MM.1S (cell line): ENCODE data around the gene GCAT.

Experiments
- DNase-seq: peaks from one replicate; pipeline ENCODE4 v3.0.0-alpha.2; 2015
- H2AFZ ChIP-seq: fragments of 300-600 bp; sonication (generic); 2 replicates; pipeline ENCODE4 v1.6.0; 2016; ENCODE audit warnings: antibody characterized with exemption, low read length
- H3F3A ChIP-seq: fragments of 300-600 bp; sonication (generic); 2 replicates; pipeline ENCODE4 v1.6.1; 2016; ENCODE audit warnings: mild to moderate bottlenecking, antibody characterized with exemption, low read length, moderate library complexity, mixed read lengths; ENCODE audit not compliant: insufficient read depth
- H3K27ac ChIP-seq: fragments of 300-600 bp; sonication (generic); 2 replicates; pipeline ENCODE4 v1.5.1; 2016; ENCODE audit warnings: mild to moderate bottlenecking, low read length
- H3K27me3 ChIP-seq: fragments of 300-600 bp; sonication (generic); replicated peaks from 2 replicates; pipeline ENCODE4 v1.6.0; 2016; ENCODE audit warnings: low read length; ENCODE audit not compliant: insufficient read depth
- H3K36me3 ChIP-seq: fragments of 300-600 bp; sonication (generic); replicated peaks from 2 replicates; pipeline ENCODE4 v1.6.1; 2016; ENCODE audit warnings: mild to moderate bottlenecking, low read length, mixed read lengths; ENCODE audit not compliant: insufficient read depth
- H3K4me1 ChIP-seq: fragments of 300-600 bp; sonication (generic); 2 replicates; pipeline ENCODE4 v1.6.1; 2016; ENCODE audit warnings: low read length, mixed read lengths
- H3K4me2 ChIP-seq: fragments of 300-600 bp; sonication (generic); 2 replicates; pipeline ENCODE4 v1.6.0; 2016; ENCODE audit warnings: low read depth, low read length
- H3K4me3 ChIP-seq: fragments of 300-600 bp; sonication (generic); 2 replicates; pipeline ENCODE4 v1.5.1; 2016; ENCODE audit warnings: low read length, mixed read lengths
- H3K79me2 ChIP-seq: fragments of 300-600 bp; sonication (generic); 2 replicates; pipeline ENCODE4 v1.6.1; 2016; ENCODE audit warnings: mixed run types, low read length, mixed read lengths
- H3K9ac ChIP-seq: fragments of 300-600 bp; sonication (generic); 2 replicates; pipeline ENCODE4 v1.6.1; 2016; ENCODE audit warnings: low read length, mixed read lengths
- H3K9me2 ChIP-seq: fragments of 300-600 bp; sonication (generic); replicated peaks from 2 replicates; pipeline ENCODE4 v1.6.1; 2016; ENCODE audit warnings: mild to moderate bottlenecking, low read length, mixed read lengths; ENCODE audit not compliant: insufficient read depth
- H3K9me3 ChIP-seq: fragments of 300-600 bp; sonication (generic); replicated peaks from 2 replicates; pipeline ENCODE4 v1.6.1; 2016; ENCODE audit warnings: mild to moderate bottlenecking, low read length, mixed read lengths; ENCODE audit not compliant: insufficient read depth
- H4K20me1 ChIP-seq: fragments of 300-600 bp; sonication (generic); 2 replicates; pipeline ENCODE4 v1.6.1; 2016; ENCODE audit warnings: mild to moderate bottlenecking, low read length, moderate library complexity, mixed read lengths; ENCODE audit not compliant: insufficient read depth
- EZH2 ChIP-seq: fragments of 300-600 bp; sonication (generic); optimal IDR thresholded peaks from 2 replicates; pipeline ENCODE3; 2017; ENCODE audit warnings: low read depth, mild to moderate bottlenecking, antibody characterized with exemption, low read length, mixed read lengths
- EZH2phosphoT487 ChIP-seq: fragments of 300-600 bp; sonication (generic); IDR thresholded peaks from 2 replicates; pipeline ENCODE4 v1.6.1; 2018; ENCODE audit warnings: antibody characterized with exemption, low read length
- TF ChIP-seq, protein P1 (sequence below): fragments of 300-600 bp; sonication (generic); IDR thresholded peaks from 2 replicates; pipeline ENCODE4 v1.5.1; 2016; ENCODE audit warnings: antibody characterized with exemption, low read length, mixed read lengths

The GCAT gene

DNA sequence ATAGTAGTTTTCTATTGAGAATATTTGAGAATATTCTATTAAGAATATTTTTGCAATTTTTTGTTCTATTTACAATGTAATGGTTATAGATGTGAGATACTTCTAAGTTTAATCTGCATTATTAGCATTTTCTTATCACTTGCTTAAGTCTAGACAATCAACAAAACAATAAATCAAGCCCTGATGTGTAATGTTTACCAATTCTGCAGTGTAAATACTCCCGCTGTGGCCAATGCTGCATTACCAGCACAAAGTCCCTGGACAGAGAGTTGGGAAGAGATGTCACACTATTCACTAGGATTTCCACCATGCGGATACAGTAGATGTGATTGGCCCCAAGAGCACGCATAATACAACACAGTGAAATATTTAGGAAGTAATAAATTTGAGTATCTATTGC is 47.6 kb upstream of the GCAT start:
- no peaks in the 10 kb centered on the region for H3K4me1 ChIP-seq
- H3K9ac ChIP-seq, result no peak overlapping the region
- no peaks in the 10 kb centered on the region for H3K27me3 ChIP-seq
- DNase-seq, result no peak
- H2AFZ ChIP-seq, result no peak overlapping the region
- H3K9me3 ChIP-seq, result no peaks in the 10 kb centered on the region
- H3K79me2 ChIP-seq, result no peaks in the 10 kb centered on the region
- H4K20me1 ChIP-seq, result no peaks in the 10 kb centered on the region
- H3K27ac ChIP-seq, result no peak overlapping the region
- no peaks in the 10 kb centered on the region for H3K9me2 ChIP-seq
- no peak for TF ChIP-seq EZH2phosphoT487
- TF ChIP-seq, protein P1, sequence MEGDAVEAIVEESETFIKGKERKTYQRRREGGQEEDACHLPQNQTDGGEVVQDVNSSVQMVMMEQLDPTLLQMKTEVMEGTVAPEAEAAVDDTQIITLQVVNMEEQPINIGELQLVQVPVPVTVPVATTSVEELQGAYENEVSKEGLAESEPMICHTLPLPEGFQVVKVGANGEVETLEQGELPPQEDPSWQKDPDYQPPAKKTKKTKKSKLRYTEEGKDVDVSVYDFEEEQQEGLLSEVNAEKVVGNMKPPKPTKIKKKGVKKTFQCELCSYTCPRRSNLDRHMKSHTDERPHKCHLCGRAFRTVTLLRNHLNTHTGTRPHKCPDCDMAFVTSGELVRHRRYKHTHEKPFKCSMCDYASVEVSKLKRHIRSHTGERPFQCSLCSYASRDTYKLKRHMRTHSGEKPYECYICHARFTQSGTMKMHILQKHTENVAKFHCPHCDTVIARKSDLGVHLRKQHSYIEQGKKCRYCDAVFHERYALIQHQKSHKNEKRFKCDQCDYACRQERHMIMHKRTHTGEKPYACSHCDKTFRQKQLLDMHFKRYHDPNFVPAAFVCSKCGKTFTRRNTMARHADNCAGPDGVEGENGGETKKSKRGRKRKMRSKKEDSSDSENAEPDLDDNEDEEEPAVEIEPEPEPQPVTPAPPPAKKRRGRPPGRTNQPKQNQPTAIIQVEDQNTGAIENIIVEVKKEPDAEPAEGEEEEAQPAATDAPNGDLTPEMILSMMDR, result no peak
- no peak for TF ChIP-seq EZH2
- H3K4me2 ChIP-seq, result no peak overlapping the region
- H3K36me3 ChIP-seq, result no peaks in the 10 kb centered on the region
- no peak overlapping the region for H3K4me3 ChIP-seq
- no peaks in the 10 kb centered on the region for H3F3A ChIP-seq

DNA sequence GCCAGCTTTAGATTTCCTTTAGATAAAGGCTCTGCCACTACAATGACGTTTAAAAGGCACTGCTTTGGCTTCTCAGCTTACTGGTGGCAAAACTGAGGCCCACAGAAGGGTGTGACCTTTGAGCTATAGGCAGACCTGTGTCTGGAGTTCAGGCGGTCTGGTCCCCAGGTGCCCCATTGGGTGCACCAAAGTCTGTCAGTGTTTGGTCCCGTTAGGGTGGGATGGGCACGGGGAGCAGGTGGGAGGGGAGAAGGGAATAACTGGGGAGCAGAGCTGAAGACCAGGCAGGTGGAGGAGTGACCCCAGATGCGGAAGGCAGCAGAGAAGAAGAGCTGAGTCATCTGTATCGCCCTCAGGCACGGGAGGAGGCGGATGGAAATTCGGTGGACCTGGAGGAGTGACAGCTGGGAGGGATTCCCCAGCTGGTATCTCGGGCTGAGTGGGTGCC is 45.3 kb upstream of the GCAT start:
- Histone ChIP-seq H3K4me3 (no peak overlapping the region), H3K36me3 (no peaks in the 10 kb centered on the region), H3K79me2 (no peaks in the 10 kb centered on the region), H3K9ac (no peak overlapping the region), H3K9me2 (no peaks in the 10 kb centered on the region), H3K4me1 (no peaks in the 10 kb centered on the region), H3F3A (no peaks in the 10 kb centered on the region), H3K9me3 (no peaks in the 10 kb centered on the region), H4K20me1 (no peaks in the 10 kb centered on the region), H3K27ac (no peak overlapping the region), H3K4me2 (no peak overlapping the region), H2AFZ (no peak overlapping the region), H3K27me3 (no peaks in the 10 kb centered on the region)
- TF ChIP-seq EZH2 (no peak), EZH2phosphoT487 (no peak)
- TF ChIP-seq, protein P1, result no peak
- no peak for DNase-seq

- Histone ChIP-seq H3K36me3 (no peaks in the 10 kb centered on the region), H3K4me3 (no peak overlapping the region), H2AFZ (no peak overlapping the region), H3K9ac (no peak overlapping the region), H3K27me3 (no peaks in the 10 kb centered on the region), H3K9me3 (no peaks in the 10 kb centered on the region), H3K4me2 (no peak overlapping the region), H4K20me1 (no peaks in the 10 kb centered on the region), H3K4me1 (no peaks in the 10 kb centered on the region), H3K79me2 (no peaks in the 10 kb centered on the region), H3F3A (no peaks in the 10 kb centered on the region), H3K27ac (no peak overlapping the region), H3K9me2 (no peaks in the 10 kb centered on the region)
- TF ChIP-seq, protein P1, result no peak
- TF ChIP-seq EZH2, result no peak
- TF ChIP-seq EZH2phosphoT487, result no peak
- no peak for DNase-seq
Measured at GRCh38 chr22:37763012-37763411, 44.7 kb upstream of the GCAT start.
